Dermis blood vessel endothelial cell (primary cell): ENCODE measurements around the gene CDH19. TPM values are rescaled to one million over a fixed set of nuclear protein-coding genes. Genes with fewer than 3 reads are reported as not detected.

ENCODE experiments used
- DNase-seq: peaks from one replicate; pipeline ENCODE4 v3.0.0; 2010
- total RNA-seq: library from RNA; depleted of rRNA; stranded (reverse); fragments of >200 nt; gene quantifications from 2 replicates; pipeline ENCODE4 v1.2.3, GENCODE V29; 2014

CDH19 gene
- not detected in 2 replicates for total RNA-seq

- no peak for DNase-seq
These were observed at the start of gene CDH19 for GRCh38 chr18:66603941-66604627. Gene CDH19 (minus strand): TSS chr18:66604090. CDS start chr18:66572204, 31,886 bp downstream.

- DNase-seq: no peak
These were observed 43.8 kb upstream of the CDH19 start for GRCh38 chr18:66647671-66648070.

GRCh38 chr18:66646609-66647008, 42.7 kb upstream of the CDH19 start:
- no peak for DNase-seq

GRCh38 chr18:66645983-66646382, 42.1 kb upstream of the CDH19 start:
- no peak for DNase-seq

- no peak for DNase-seq
These were observed 37.2 kb upstream of the CDH19 start for GRCh38 chr18:66641056-66641455.

GRCh38 chr18:66640431-66640830, 36.5 kb upstream of the CDH19 start:
- peak; percentile 40 for DNase-seq

- no peak for DNase-seq
These were observed 35.2 kb upstream of the CDH19 start for GRCh38 chr18:66638856-66639629.

GRCh38 chr18:66635342-66635741, 31.5 kb upstream of the CDH19 start:
- no peak for DNase-seq

- DNase-seq: no peak
These were observed 28.9 kb upstream of the CDH19 start for GRCh38 chr18:66632756-66633155.

- no peak for DNase-seq
These were observed 26.9 kb upstream of the CDH19 start for GRCh38 chr18:66630831-66631230.

GRCh38 chr18:66623821-66624220, 19.9 kb upstream of the CDH19 start:
- no peak for DNase-seq

GRCh38 chr18:66621816-66622576, 18.1 kb upstream of the CDH19 start:
- no peak for DNase-seq

- peak; percentile 6 for DNase-seq
These were observed 12.7 kb upstream of the CDH19 start for GRCh38 chr18:66616523-66616983.

GRCh38 chr18:66615176-66615575, 11.3 kb upstream of the CDH19 start:
- no peak for DNase-seq

GRCh38 chr18:66607632-66608031, 3.7 kb upstream of the CDH19 start:
- no peak for DNase-seq

- DNase-seq: no peak
These were observed 2.2 kb downstream of the CDH19 start for GRCh38 chr18:66601649-66602048.

- DNase-seq: peak; percentile 3
These were observed 4.7 kb downstream of the CDH19 start for GRCh38 chr18:66599190-66599589.

GRCh38 chr18:66587430-66587829, 16.5 kb downstream of the CDH19 start:
- DNase-seq: no peak

GRCh38 chr18:66582211-66582610, 21.7 kb downstream of the CDH19 start:
- no peak for DNase-seq

- DNase-seq: no peak
These were observed 28.6 kb downstream of the CDH19 start for GRCh38 chr18:66575263-66575662.

- DNase-seq: no peak
These were observed 32.0 kb downstream of the CDH19 start for GRCh38 chr18:66571845-66572244.

GRCh38 chr18:66566616-66567015, 37.3 kb downstream of the CDH19 start:
- DNase-seq: no peak

- DNase-seq: no peak
These were observed 39.7 kb downstream of the CDH19 start for GRCh38 chr18:66564236-66564635.
